ENCODE results near the gene FYB2. TPM values are rescaled to one million over a fixed set of nuclear protein-coding genes. Genes with fewer than 3 reads are reported as not detected.

The FYB2 gene
- total RNA-seq, 2 donors from 2014 or later = not detected

DNA sequence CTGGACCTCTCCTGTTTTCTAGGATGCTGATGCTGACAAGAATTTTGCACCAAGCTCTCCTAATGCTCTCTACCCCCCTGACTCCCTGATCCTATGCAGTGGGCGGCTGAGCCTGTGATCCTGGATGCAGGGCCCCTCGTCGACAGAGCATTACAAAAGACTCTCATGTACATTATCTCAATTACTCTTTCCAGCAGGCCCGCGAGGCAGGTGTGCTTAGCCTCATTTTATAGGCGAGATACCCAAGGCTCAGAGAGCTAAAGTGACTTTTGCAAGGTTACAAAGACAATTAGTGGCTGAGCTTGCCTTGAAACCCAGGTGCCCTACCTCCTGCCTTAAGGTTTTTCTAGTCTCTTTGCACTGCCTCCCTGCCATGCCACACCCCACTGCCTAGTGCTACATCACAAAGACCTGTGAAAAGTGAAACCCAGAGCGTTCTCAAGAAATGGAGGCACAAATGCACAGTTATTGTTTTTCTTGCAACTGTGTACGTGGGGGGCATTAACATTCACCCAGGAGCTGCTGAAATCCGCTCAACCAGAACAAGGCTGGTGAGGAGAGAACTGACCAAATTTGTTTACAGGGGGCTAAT is 25.4 kb upstream of the FYB2 start:
- Histone ChIP-seq H3K4me3 (no peak overlapping the region), H3K9me3 (no peaks in the 10 kb centered on the region), H3K27ac (no peak overlapping the region), H3K36me3 (no peaks in the 10 kb centered on the region), H3K27me3 (replicated peaks; ENCODE audit: insufficient read depth) (no peaks in the 10 kb centered on the region), H3K4me1 (ENCODE audit: control insufficient read depth in 1 of 2, low read depth in 2 of 2) (no peaks in the 10 kb centered on the region)
- TF ChIP-seq, protein P1, sequence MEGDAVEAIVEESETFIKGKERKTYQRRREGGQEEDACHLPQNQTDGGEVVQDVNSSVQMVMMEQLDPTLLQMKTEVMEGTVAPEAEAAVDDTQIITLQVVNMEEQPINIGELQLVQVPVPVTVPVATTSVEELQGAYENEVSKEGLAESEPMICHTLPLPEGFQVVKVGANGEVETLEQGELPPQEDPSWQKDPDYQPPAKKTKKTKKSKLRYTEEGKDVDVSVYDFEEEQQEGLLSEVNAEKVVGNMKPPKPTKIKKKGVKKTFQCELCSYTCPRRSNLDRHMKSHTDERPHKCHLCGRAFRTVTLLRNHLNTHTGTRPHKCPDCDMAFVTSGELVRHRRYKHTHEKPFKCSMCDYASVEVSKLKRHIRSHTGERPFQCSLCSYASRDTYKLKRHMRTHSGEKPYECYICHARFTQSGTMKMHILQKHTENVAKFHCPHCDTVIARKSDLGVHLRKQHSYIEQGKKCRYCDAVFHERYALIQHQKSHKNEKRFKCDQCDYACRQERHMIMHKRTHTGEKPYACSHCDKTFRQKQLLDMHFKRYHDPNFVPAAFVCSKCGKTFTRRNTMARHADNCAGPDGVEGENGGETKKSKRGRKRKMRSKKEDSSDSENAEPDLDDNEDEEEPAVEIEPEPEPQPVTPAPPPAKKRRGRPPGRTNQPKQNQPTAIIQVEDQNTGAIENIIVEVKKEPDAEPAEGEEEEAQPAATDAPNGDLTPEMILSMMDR (IDR thresholded peaks at IDR 0.05) = no peak
- DNase-seq (ENCODE audit: low spot score) (no peak), ATAC-seq (ENCODE audit: insufficient number of reproducible peaks, low FRiP score, low read depth) (no peak)

DNA sequence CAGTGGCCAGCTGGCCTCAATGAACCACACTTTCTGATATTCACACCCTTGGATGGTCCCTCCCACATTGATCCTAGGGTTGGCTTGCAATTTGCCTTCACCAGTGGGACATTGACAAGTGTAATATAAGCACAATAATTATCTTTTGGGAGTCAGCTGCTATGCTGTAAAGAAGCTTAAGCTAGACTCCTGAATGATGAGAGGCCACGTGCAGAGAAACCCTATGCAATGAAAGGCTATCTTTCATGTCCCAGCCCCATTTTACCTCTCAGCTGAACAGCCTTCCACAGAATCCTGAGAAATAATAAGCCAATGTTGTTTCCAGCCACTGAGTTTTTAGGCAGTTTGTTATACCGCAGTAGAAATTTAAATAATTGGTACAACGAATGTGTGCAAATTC is 24.3 kb upstream of the FYB2 start:
- no peak for ATAC-seq (ENCODE audit: insufficient number of reproducible peaks, low FRiP score, low read depth)
- no peak for DNase-seq (ENCODE audit: low spot score)
- Histone ChIP-seq H3K4me1 (ENCODE audit: control insufficient read depth in 1 of 2, low read depth in 2 of 2) (no peaks in the 10 kb centered on the region), H3K36me3 (no peaks in the 10 kb centered on the region), H3K27ac (no peak overlapping the region), H3K27me3 (replicated peaks; ENCODE audit: insufficient read depth) (no peaks in the 10 kb centered on the region), H3K4me3 (no peak overlapping the region), H3K9me3 (no peaks in the 10 kb centered on the region)
- TF ChIP-seq, protein P1 (IDR thresholded peaks at IDR 0.05) = no peak

DNA sequence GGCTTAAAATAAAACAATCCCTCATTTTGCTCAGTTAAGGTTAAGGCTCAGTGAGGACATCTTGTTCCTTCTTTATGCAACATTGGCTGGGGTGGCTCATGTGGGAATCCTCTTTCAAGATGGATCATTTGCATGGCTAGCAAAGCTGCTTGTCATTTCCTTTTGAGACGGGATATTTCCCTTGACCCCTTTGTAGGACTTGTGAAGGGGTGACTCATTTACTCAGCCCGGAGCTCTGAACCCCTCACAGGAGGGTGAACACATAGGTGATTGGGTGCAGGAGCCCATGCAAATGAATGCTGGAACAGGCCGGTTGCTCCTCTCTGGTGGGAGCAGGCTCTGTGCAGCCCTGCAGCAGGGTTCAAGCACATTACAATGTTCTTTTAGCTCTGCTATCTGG is 19.6 kb upstream of the FYB2 start:
- no peaks in the 10 kb centered on the region for H3K36me3 ChIP-seq
- H3K27me3 ChIP-seq (replicated peaks; ENCODE audit: insufficient read depth) = no peaks in the 10 kb centered on the region
- no peak overlapping the region for H3K27ac ChIP-seq
- H3K9me3 ChIP-seq = no peaks in the 10 kb centered on the region
- DNase-seq (ENCODE audit: low spot score) = no peak
- TF ChIP-seq, protein P1 (IDR thresholded peaks at IDR 0.05) = no peak
- no peak for ATAC-seq (ENCODE audit: insufficient number of reproducible peaks, low FRiP score, low read depth)
- no peaks in the 10 kb centered on the region for H3K4me1 ChIP-seq (ENCODE audit: control insufficient read depth in 1 of 2, low read depth in 2 of 2)
- H3K4me3 ChIP-seq = no peak overlapping the region

DNA sequence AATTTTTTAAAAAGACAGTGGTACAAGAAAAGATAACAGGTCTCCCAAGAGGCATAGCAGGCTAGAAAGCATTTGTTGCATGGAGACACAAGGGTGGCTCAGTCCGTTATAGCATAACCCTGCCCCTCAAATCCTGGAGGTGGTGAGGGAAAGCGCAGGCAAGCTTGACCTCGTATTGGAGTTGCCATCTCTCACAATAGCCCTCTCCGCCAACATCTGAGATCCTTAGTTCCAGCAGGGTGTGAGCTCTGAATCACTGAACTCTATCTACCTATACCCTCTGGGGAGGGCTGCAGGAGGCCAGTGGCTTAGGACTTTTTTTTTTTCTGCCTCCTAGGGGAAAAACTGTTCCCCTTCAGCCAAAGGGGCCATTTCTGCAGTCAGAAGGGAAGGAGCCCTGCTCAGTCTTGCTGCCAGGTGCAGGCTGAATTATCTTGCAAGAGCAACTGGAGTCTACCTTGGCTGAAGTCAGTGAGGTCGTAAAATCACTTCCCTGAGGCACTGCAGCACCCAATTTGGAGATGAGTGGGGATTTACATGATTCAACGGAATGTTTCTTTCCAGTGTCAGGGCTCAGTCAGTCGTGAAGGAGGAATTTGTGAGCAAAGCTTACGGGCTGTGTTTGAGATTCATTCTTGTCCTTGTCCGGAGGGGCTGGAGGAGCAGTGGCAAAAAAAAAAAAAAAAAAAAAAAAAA is 18.2 kb upstream of the FYB2 start:
- DNase-seq (ENCODE audit: low spot score) (no peak), ATAC-seq (ENCODE audit: insufficient number of reproducible peaks, low FRiP score, low read depth) (no peak)
- Histone ChIP-seq H3K27ac (no peak overlapping the region), H3K36me3 (no peaks in the 10 kb centered on the region), H3K27me3 (replicated peaks; ENCODE audit: insufficient read depth) (no peaks in the 10 kb centered on the region), H3K4me1 (ENCODE audit: control insufficient read depth in 1 of 2, low read depth in 2 of 2) (peaks cover 0 to 6% of the 10 kb centered on the region in 2 donors), H3K4me3 (no peak overlapping the region), H3K9me3 (no peaks in the 10 kb centered on the region)
- TF ChIP-seq, protein P1 (IDR thresholded peaks at IDR 0.05) = no peak

DNA sequence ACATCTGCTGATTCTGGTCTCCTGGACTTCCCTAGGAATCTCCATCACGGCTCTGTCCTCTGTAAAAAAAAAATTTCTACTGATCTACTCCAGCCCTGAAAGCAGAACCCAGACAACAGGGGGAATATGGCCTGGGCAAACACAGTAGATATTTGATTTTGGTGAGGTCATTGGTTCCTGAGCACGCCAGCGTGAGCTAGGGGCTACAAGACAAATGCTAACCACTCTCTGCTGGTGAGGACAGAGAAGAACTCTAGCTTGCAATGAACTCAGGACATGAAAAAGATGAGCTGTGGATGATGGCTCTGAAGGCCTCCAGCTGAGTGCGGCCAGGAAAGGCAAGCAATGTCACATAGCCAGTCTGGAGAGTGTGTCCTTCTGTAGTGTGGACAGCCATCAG is 17.2 kb upstream of the FYB2 start:
- Histone ChIP-seq H3K4me1 (ENCODE audit: control insufficient read depth in 1 of 2, low read depth in 2 of 2) (peaks cover 0 to 6% of the 10 kb centered on the region in 2 donors), H3K27ac (no peak overlapping the region), H3K4me3 (no peak overlapping the region), H3K36me3 (no peaks in the 10 kb centered on the region), H3K9me3 (no peaks in the 10 kb centered on the region), H3K27me3 (replicated peaks; ENCODE audit: insufficient read depth) (no peaks in the 10 kb centered on the region)
- DNase-seq (ENCODE audit: low spot score) (no peak), ATAC-seq (ENCODE audit: insufficient number of reproducible peaks, low FRiP score, low read depth) (no peak)
- TF ChIP-seq, protein P1 (IDR thresholded peaks at IDR 0.05) = no peak
